Measurements from ENCODE around the gene SPTBN1.

DNA sequence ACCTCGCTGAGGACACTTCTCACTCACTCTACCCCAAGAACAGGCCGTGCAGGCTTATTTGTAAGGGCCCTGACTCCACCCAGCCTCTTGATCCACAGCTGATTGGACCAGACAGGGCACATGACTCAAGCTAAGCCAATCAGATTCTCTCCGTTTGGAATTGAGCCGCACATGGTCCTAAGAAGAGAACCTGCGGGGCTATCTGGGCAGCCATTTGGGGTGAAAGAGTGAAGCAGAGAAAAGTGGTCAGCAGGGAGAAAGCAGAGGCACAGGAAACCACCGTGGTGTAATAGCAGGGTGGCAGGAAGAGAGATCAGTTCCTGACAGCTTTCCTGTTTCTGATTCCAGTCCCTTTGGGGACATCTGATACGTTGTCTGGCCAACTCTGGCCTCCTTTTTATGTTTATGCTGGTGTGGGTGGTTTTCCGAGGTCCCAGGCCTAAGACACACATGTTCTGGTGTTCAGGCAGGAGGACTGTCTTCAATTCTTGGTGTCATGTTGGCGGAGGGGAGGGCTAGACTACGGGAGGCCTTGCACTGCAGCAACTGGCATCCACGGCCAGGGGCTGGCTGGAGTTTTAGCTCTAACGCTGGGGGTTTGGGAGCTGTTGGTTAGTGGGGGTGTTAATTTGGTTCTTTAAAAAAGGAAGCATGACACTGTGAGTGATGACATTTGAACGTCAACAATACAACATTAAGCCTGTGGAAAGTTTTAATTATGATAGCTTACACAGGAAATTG lies 26.1 kb upstream of the SPTBN1 start:
- TF ChIP-seq GATA2 (IDR thresholded peaks at IDR 0.05; ENCODE audit: low read depth, low read length) (no peak), GATA3 (IDR thresholded peaks at IDR 0.05; ENCODE audit: low read depth, low read length) (no peak)

Data from SH-SY5Y (cell line).